Measurements from ENCODE around the gene PIEZO2.

The PIEZO2 gene

GRCh38 chr18:11110509-11110908, 38.9 kb downstream of the PIEZO2 start:
- DNase-seq, result no peak

GRCh38 chr18:11108947-11109346, 40.4 kb downstream of the PIEZO2 start:
- no peak for DNase-seq

GRCh38 chr18:11106894-11107293, 42.5 kb downstream of the PIEZO2 start:
- no peak for DNase-seq

GRCh38 chr18:11105463-11105862, 43.9 kb downstream of the PIEZO2 start:
- DNase-seq, result no peak

- DNase-seq, result no peak
Measured at GRCh38 chr18:11104307-11104706, 45.1 kb downstream of the PIEZO2 start.

GRCh38 chr18:11096839-11097750, 52.3 kb downstream of the PIEZO2 start:
- DNase-seq, result no peak

GRCh38 chr18:11096411-11096810, 53.0 kb downstream of the PIEZO2 start:
- no peak for DNase-seq

- no peak for DNase-seq
Measured at GRCh38 chr18:11095674-11096293, 53.6 kb downstream of the PIEZO2 start.

GRCh38 chr18:11095211-11095610, 54.2 kb downstream of the PIEZO2 start:
- no peak for DNase-seq

- no peak for DNase-seq
Measured at GRCh38 chr18:11091746-11092145, 57.6 kb downstream of the PIEZO2 start.

- no peak for DNase-seq
Measured at GRCh38 chr18:11089931-11090715, 59.2 kb downstream of the PIEZO2 start.

GRCh38 chr18:11081009-11081532, 68.3 kb downstream of the PIEZO2 start:
- no peak for DNase-seq

- DNase-seq, result no peak
Measured at GRCh38 chr18:11078491-11078890, 70.9 kb downstream of the PIEZO2 start.

- no peak for DNase-seq
Measured at GRCh38 chr18:11077548-11078187, 71.7 kb downstream of the PIEZO2 start.

GRCh38 chr18:11074889-11075288, 74.5 kb downstream of the PIEZO2 start:
- no peak for DNase-seq

GRCh38 chr18:11073971-11074370, 75.4 kb downstream of the PIEZO2 start:
- no peak for DNase-seq

GRCh38 chr18:11072632-11073031, 76.7 kb downstream of the PIEZO2 start:
- no peak for DNase-seq

- no peak for DNase-seq
Measured at GRCh38 chr18:11071300-11071699, 78.1 kb downstream of the PIEZO2 start.

GRCh38 chr18:11070593-11070992, 78.8 kb downstream of the PIEZO2 start:
- no peak for DNase-seq

GRCh38 chr18:11066038-11066437, 83.3 kb downstream of the PIEZO2 start:
- no peak for DNase-seq

- no peak for DNase-seq
Measured at GRCh38 chr18:11064727-11065460, 84.5 kb downstream of the PIEZO2 start.

GRCh38 chr18:11064106-11064505, 85.3 kb downstream of the PIEZO2 start:
- no peak for DNase-seq

Measured in stimulated activated CD8-positive, alpha-beta memory T cell treated with anti-CD3 and anti-CD28 coated beads, Interleukin-4, amount 100 ng/mL, for 48 hours (primary cell).